CD14-positive monocyte (primary cell): ENCODE results near the gene REC8. TPM values are rescaled to one million over a fixed set of nuclear protein-coding genes. Genes with fewer than 3 reads are reported as not detected.

Source experiments
- DNase-seq, 3 donors: peaks; one replicate each; pipeline ENCODE4 v3.0.0-alpha.2; 2011 to 2022
- H2AFZ ChIP-seq: 2 replicates; pipeline ENCODE4 v1.6.0; 2012; ENCODE audit warnings: mild to moderate bottlenecking, low read depth, low read length, inconsistent platforms; ENCODE audit not compliant: insufficient read depth, poor library complexity, severe bottlenecking
- H3K27ac ChIP-seq, 2 donors: 1 replicate in 1 of 2; 2 replicates in 1 of 2; pipeline ENCODE4 v1.5.1; 2012 to 2013; ENCODE audit warnings: low read length in 2 of 2, control low read depth in 1 of 2, inconsistent platforms in 1 of 2, low read depth in 1 of 2, mild to moderate bottlenecking in 1 of 2
- H3K27me3 ChIP-seq, 2 donors: one replicate each; pipeline versions ENCODE4 v1.6.0 to v1.6.1; 2011 to 2013; ENCODE audit warnings: low read length in 2 of 2; ENCODE audit not compliant: control insufficient read depth in 2 of 2, insufficient read depth in 2 of 2
- H3K36me3 ChIP-seq, 2 donors: replicated peaks in 1 of 2; 1 replicate in 1 of 2; 2 replicates in 1 of 2; pipeline versions ENCODE4 v1.5.1 to v1.6.1; 2012 to 2013; ENCODE audit warnings: low read length in 2 of 2, control low read depth in 1 of 2, inconsistent platforms in 1 of 2, mild to moderate bottlenecking in 1 of 2; ENCODE audit not compliant: insufficient read depth in 2 of 2, control insufficient read depth in 1 of 2
- H3K4me1 ChIP-seq, 2 donors: 1 replicate in 1 of 2; 2 replicates in 1 of 2; pipeline versions ENCODE4 v1.5.1 to v1.6.1; 2012 to 2013; ENCODE audit warnings: low read length in 2 of 2, control low read depth in 1 of 2, inconsistent platforms in 1 of 2, mild to moderate bottlenecking in 1 of 2, moderate library complexity in 1 of 2; ENCODE audit not compliant: insufficient read depth in 2 of 2, control insufficient read depth in 1 of 2
- H3K4me2 ChIP-seq: replicated peaks from 2 replicates; pipeline ENCODE3; 2012; ENCODE audit warnings: low read length, moderate library complexity, mild to moderate bottlenecking; ENCODE audit not compliant: poor library complexity, severe bottlenecking; ENCODE audit errors: extremely low read depth
- H3K4me3 ChIP-seq, 3 experiments: fragments of 200-600 bp in 1 of 3; sonication (generic) in 1 of 3; replicated peaks in 1 of 3; 1 replicate in 2 of 3; 2 replicates in 1 of 3; pipeline ENCODE4 v1.5.1; 2011 to 2013; ENCODE audit warnings: low read length in 3 of 3, mild to moderate bottlenecking in 3 of 3, control low read depth in 2 of 3, low read depth in 2 of 3, inconsistent platforms in 1 of 3, moderate library complexity in 1 of 3
- H3K79me2 ChIP-seq: 2 replicates; pipeline ENCODE4 v1.6.0; 2012; ENCODE audit warnings: mild to moderate bottlenecking, control low read depth, inconsistent platforms, low read length, moderate library complexity; ENCODE audit not compliant: insufficient read depth
- H3K9ac ChIP-seq: 2 replicates; pipeline ENCODE4 v1.6.0; 2017; ENCODE audit warnings: low read length, mild to moderate bottlenecking; ENCODE audit not compliant: insufficient read depth, poor library complexity, severe bottlenecking
- H3K9me3 ChIP-seq, 2 donors: replicated peaks in 1 of 2; 1 replicate in 1 of 2; 2 replicates in 1 of 2; pipeline versions ENCODE4 v1.5.1 to v1.6.1; 2012 to 2013; ENCODE audit warnings: low read length in 2 of 2, control low read depth in 1 of 2; ENCODE audit not compliant: control insufficient read depth in 1 of 2, insufficient read depth in 1 of 2
- H4K20me1 ChIP-seq: 2 replicates; pipeline ENCODE4 v1.6.0; 2012; ENCODE audit warnings: mild to moderate bottlenecking, low read length, control low read depth, moderate library complexity; ENCODE audit not compliant: insufficient read depth
- H3K27ac Mint-ChIP-seq, 7 donors: one replicate each; pipeline ENCODE4 v1.8.0; 2020; ENCODE audit warnings: mild to moderate bottlenecking in 7 of 7, mixed read lengths in 7 of 7, moderate library complexity in 6 of 7, inconsistent platforms in 2 of 7
- H3K27me3 Mint-ChIP-seq, 3 donors: one replicate each; pipeline ENCODE4 v1.8.0; 2021 to 2022; ENCODE audit warnings: low read depth in 3 of 3, mild to moderate bottlenecking in 3 of 3, mixed read lengths in 3 of 3, moderate library complexity in 3 of 3, inconsistent platforms in 1 of 3
- H3K36me3 Mint-ChIP-seq, 2 donors: one replicate each; pipeline ENCODE4 v1.8.0; 2020; ENCODE audit warnings: mixed read lengths in 2 of 2, inconsistent platforms in 1 of 2, mild to moderate bottlenecking in 1 of 2
- H3K4me1 Mint-ChIP-seq: one replicate; pipeline ENCODE4 v1.8.0; 2020; ENCODE audit warnings: mild to moderate bottlenecking, mixed read lengths
- H3K4me3 Mint-ChIP-seq, 2 donors: one replicate each; pipeline ENCODE4 v1.8.0; 2020; ENCODE audit warnings: mild to moderate bottlenecking in 2 of 2, mixed read lengths in 2 of 2, moderate library complexity in 1 of 2
- H3K9me3 Mint-ChIP-seq, 7 donors: one replicate each; pipeline ENCODE4 v1.8.0; 2020 to 2022; ENCODE audit warnings: mixed read lengths in 7 of 7, mild to moderate bottlenecking in 6 of 7, moderate library complexity in 6 of 7, inconsistent platforms in 2 of 7
- WGBS: methylation state at CpG from one replicate; pipeline ENCODE4 v1.1.5; 2013; ENCODE audit warnings: missing lambda C conversion rate; ENCODE audit not compliant: insufficient coverage; 5-methylcytosine and 5-hydroxymethylcytosine counted together
- intact Hi-C, 2 donors: fragments of 100-400 bp; cut with micrococcal nuclease; formaldehyde crosslinking; loops; one replicate each; pipeline versions ENCODE4 v1.15.0 to v1.15.1; 2023
- polyA plus RNA-seq, 3 donors: library from polyadenylated mRNA; depleted of rRNA in 1 of 3; unstranded in 2 of 3; stranded (reverse) in 1 of 3; fragments of 300-500 nt in 2 of 3; fragments of >200 nt in 1 of 3; fragmentation: Illumina TruSeq in 2 of 3; gene quantifications; 1 replicate in 2 of 3; 2 replicates in 1 of 3; pipeline ENCODE4 v1.2.3, GENCODE V29; 2012 to 2021
- TF ChIP-seq, protein P1 (sequence below): fragments of 200-600 bp; IDR thresholded peaks from one replicate; pipeline ENCODE4 v1.8.0; 2022; ENCODE audit warnings: antibody characterized with exemption, mild to moderate bottlenecking

Gene REC8
- polyA plus RNA-seq, 3 donors: 1.4 to 46.4 (median 2.3) TPM

DNA sequence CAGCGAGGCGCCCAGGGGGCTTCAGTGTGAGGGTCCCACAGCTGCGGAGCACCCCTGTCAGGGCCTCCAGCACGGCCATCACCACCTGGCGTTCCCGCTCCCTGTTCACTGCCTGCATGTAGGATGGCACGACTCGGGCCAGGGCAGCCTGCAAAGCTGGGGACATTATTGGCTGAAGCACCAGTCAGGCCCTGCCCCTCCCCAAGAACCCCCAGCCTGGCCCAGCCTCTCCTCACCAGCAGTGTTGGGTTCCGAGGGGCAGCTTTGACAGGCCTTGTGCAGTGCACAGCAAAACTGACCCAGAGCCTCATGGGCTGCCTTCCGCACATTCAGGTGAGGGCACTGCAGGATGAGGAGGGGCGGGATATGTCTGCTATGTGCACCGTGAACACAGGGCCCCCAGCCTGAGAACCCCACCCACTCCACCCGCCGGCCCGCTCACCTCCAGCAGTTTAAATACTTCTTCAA lies 11.2 kb downstream of the REC8 start:
- Mint-ChIP-seq H3K27ac (no peak overlapping the region), H3K4me3 (no peak overlapping the region), H3K4me1 (peaks cover 9% of the 10 kb centered on the region), H3K27me3 (peaks cover 0 to 3% (median 1%) of the 10 kb centered on the region in 3 donors), H3K9me3 (no peaks in the 10 kb centered on the region), H3K36me3 (peaks cover 70 to 86% of the 10 kb centered on the region in 2 donors)
- no peaks in the 10 kb centered on the region for H4K20me1 ChIP-seq
- 91% methylated on average over 7 of the region's 15 CpGs for WGBS
- no peak overlapping the region for H3K4me2 ChIP-seq
- no peaks in the 10 kb centered on the region for H3K27me3 ChIP-seq
- H3K9me3 ChIP-seq: no peaks in the 10 kb centered on the region
- intact Hi-C loops: no loop called here
- H2AFZ ChIP-seq: no peak overlapping the region
- no peak overlapping the region for H3K9ac ChIP-seq
- H3K36me3 ChIP-seq: peaks cover 53 to 84% of the 10 kb centered on the region in 2 donors
- no peak overlapping the region for H3K4me3 ChIP-seq
- no peak overlapping the region for H3K27ac ChIP-seq
- peaks cover 5 to 6% of the 10 kb centered on the region in 2 donors for H3K4me1 ChIP-seq
- TF ChIP-seq, protein P1, sequence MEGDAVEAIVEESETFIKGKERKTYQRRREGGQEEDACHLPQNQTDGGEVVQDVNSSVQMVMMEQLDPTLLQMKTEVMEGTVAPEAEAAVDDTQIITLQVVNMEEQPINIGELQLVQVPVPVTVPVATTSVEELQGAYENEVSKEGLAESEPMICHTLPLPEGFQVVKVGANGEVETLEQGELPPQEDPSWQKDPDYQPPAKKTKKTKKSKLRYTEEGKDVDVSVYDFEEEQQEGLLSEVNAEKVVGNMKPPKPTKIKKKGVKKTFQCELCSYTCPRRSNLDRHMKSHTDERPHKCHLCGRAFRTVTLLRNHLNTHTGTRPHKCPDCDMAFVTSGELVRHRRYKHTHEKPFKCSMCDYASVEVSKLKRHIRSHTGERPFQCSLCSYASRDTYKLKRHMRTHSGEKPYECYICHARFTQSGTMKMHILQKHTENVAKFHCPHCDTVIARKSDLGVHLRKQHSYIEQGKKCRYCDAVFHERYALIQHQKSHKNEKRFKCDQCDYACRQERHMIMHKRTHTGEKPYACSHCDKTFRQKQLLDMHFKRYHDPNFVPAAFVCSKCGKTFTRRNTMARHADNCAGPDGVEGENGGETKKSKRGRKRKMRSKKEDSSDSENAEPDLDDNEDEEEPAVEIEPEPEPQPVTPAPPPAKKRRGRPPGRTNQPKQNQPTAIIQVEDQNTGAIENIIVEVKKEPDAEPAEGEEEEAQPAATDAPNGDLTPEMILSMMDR: no peak
- no peak for DNase-seq
- H3K79me2 ChIP-seq: no peaks in the 10 kb centered on the region

DNA sequence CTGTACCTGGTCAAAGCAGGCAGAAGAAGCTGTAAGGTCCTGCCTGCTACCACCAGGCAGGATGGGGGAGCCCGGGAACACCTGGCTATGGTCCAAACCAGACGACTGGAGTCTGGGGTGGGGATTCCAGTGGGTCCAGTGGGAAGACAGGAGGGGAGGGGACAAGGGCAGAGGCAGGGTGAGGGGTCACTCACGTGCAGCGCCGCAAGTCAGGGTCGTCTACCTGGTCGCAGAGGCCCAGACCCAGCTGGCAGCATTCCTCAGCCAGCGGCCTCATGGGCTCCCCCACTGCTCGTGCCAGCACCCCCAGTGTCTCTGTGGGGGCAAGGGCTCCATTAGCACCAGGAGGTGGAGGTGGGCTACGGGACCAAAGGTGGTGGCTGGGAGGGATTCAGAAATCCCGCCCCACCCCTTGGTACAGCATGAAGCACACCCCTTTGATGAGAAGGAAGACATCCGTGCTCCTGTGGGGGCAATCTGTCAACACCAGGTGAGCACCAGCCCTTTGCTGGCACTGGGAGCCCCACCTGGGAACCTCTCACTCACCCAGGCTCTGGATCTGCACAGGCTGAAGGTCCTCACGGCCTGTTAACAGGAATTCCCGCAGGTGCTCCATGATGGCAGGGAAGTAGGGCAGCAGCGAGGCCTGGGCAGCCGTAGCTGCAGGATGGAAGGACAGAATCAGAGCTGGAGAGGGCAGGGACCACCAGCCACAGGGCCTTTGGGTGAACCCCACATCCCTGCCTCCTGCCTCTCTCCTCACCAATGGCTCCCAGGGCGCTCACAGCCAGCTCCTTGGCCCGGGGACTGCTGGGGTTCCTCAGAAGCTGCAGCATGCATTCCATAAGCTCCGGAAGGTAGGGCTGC lies 12.5 kb downstream of the REC8 start:
- H3K4me1 ChIP-seq: peaks cover 17% of the 10 kb centered on the region in 2 donors
- peaks cover 40 to 71% of the 10 kb centered on the region in 2 donors for H3K36me3 ChIP-seq
- DNase-seq: no peak
- H3K4me1 Mint-ChIP-seq: peaks cover 19% of the 10 kb centered on the region
- H3K4me2 ChIP-seq: no peak overlapping the region
- TF ChIP-seq, protein P1: no peak
- no peaks in the 10 kb centered on the region for H4K20me1 ChIP-seq
- WGBS: 96% methylated on average over 17 of the region's 19 CpGs
- H3K36me3 Mint-ChIP-seq: peaks cover 57 to 73% of the 10 kb centered on the region in 2 donors
- no peaks in the 10 kb centered on the region for H3K9me3 Mint-ChIP-seq
- H3K9ac ChIP-seq: no peak overlapping the region
- H3K4me3 Mint-ChIP-seq: no peak overlapping the region
- no peaks in the 10 kb centered on the region for H3K27me3 ChIP-seq
- intact Hi-C loops: no loop called here
- H3K4me3 ChIP-seq: no peak overlapping the region
- H3K27ac Mint-ChIP-seq: peak overlapping the region in 2 of 7 donors; percentile 13 to 66
- no peak overlapping the region for H2AFZ ChIP-seq
- no peaks in the 10 kb centered on the region for H3K9me3 ChIP-seq
- H3K79me2 ChIP-seq: no peaks in the 10 kb centered on the region
- peaks cover 0 to 3% (median 1%) of the 10 kb centered on the region in 3 donors for H3K27me3 Mint-ChIP-seq
- H3K27ac ChIP-seq: no peak overlapping the region
